KG1 (cell line): ENCODE results near the gene SH3PXD2A.

Source experiments
- DNase-seq: peaks from one replicate; lab custom pipeline; 2025; lab: John Stamatoyannopoulos, UW

The SH3PXD2A gene

DNA sequence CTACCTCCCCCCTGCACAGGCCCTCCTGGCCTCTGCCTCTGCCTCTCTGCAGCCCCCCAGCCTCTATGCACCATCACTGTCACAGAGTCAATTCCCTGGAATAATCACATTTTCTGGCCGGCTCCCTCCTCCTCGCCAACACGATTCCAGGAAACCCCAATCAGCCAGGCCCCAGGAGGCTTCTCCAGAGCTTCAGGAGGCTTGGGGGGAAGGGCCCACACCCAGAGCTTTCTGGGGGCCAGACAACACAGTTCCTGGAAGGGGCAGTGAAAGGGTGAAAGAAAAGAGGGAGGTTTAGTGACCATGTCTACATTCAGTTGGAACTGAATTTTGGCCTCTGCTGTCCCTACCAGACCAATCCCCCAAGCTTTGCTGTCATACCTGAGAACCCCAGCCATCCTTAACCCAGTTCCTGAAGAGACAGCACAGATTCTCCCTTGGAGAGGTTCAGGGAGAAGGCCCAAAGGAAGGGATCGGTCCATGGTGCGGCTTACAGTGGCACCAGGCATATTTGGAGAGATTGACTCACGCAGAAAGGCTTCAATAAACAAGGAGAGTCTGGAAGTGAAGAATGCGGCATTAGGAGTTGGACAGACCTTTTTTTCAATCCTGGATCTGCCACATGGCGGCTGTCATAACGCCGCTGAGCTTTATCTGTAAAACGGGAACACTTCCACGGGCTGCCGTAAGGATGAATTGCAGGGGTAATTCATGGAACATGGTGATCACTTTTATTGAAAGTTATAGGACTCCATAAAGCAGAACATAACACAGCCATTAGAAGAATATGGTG is 272.8 kb downstream of the SH3PXD2A start:
- no peak for DNase-seq

GRCh38 chr10:103581499-103581898 is 273.9 kb downstream of the SH3PXD2A start:
- no peak for DNase-seq

GRCh38 chr10:103580430-103580829 is 274.9 kb downstream of the SH3PXD2A start:
- no peak for DNase-seq

GRCh38 chr10:103580011-103580410 is 275.4 kb downstream of the SH3PXD2A start:
- DNase-seq = no peak

- no peak for DNase-seq
Observed at GRCh38 chr10:103578782-103579382, 276.5 kb downstream of the SH3PXD2A start.

DNA sequence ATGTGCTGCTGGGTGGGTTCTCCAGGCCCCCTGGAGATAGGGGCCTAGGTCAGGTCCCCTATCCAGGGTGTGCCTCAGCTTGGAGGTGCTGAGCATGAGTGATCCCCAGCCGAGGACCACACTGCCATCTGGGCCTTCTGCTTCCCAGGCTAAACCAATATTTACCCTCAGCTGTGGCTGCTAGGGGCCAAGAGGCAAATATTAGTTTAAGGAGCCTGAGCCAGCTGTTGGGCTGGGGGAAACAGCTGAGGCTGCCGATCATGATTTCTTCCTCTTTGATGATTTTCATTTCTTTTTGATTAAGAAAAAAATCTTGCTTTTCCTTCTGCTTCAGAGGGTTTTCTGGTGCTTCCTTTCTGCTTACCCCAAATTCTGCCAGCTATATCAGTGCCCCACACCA is 278.5 kb downstream of the SH3PXD2A start:
- DNase-seq = no peak

DNA sequence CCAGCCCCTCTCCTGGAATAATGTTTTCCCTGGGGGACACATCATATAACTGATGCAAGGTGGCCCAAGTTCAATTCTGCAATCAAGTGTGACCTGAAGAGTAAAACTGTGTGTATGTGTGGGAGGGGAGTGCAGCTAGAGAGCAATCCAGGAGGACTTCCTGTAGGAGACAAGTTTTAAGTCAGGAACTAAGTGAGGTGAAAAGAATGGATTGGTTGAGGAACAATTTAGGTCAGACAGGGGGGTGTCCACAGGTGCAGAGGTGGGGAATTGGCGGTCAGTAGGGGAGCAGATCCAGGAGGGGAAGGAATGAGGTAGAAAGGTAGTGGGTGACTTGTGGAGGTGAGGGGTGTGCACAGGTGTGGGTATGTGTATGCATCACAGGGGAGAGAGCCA is 279.3 kb downstream of the SH3PXD2A start:
- no peak for DNase-seq

- DNase-seq = no peak
Observed at GRCh38 chr10:103575416-103576075, 279.8 kb downstream of the SH3PXD2A start.

DNA sequence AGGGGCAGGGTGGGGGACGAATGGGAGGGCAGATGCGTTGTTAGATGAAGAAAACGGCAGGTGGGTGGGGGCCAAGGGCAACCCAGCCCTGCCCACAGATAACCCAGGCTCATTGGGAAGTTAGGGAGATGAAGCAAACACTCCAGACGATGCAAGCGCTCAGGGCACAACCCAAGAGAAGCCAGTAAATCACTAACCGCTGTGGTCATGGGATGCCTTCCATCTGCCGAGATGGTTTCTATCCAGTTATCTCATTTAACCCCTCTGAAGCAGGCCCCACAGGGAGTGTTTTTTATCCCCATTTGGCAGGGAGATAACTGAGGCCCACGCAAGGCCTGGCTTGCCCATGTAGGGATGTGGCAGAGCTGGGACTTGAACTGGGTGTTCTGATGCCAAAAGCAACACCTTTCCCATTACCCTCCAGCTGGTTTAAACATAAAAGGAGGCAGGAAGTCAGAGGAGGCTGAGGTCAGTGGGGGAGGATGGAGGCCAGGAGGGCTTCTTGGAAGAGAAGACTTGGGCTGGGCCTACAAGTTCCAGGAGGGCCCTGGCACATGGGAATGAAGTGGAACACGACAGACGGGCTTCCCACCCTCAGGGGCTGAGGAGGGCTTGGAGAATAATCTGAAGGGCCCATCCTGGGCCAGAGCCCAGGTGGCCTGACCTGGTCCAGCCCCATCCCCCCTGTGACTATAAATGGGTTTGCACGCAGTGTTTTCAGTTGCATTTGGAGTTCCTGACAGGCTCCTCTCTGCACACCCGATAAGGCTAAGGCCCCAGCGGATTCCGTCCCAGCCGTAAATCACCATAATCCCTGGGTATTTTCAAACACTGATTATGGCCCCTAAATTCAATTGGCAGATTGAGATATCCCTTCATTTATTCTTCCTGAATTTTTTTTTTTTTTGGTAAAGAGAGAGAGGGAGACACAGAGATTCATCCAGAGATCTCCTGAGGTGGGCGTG is 281.0 kb downstream of the SH3PXD2A start:
- no peak for DNase-seq

DNA sequence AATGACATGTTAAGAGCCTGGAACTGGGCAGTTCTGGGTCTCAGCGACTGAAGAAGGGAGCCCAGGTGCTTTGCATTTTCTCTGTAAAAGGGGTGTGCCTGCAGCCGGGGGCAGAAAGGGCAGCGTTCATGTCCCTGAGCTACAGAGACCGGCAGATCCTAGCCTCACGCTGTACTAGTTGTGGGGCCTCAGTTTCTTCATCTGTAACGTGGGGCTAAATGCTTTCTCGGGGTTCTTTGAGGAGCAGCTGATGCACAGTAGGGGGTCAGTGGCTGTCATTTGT is 282.2 kb downstream of the SH3PXD2A start:
- DNase-seq = no peak

DNA sequence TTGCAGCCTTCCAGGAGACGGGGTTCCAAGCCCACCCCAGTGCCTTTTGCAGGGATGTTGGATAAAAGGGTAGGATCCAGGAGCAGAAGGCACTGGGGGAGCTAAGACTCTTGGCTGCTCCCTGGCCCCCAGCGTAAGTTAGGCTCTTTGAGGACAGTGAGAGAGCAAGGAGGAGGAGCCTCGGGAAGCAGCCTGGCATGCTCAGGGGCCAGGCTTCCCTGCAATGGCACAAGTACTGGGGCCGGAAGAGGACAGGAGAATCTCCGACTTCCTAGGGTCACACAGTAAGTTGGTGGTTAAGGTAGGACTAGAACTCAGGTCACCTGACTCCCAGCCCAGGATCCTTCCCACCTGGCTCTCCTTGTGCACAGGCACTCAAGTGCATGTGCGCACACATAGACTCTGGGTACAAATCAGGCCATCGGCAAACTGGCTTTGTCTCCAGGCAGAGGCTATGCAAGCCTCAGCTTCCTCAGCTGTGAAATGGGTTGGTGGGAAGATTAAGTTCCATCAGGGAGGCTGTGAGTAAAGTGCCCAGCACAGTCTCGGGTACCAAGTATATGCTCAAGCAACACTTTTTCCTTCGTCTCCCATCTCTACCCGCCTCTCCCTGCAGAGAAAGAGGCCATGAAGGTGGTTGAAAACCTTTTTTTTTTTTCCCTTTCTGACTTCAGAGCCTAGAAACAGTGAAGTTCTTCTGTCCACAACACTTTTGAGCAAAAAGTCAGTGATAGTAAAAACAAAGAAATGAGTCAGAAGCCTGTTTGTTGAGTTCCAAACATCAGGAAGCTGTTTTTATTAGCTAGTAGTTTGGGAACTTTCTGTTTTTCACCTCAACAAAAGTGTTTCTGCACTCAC is 282.8 kb downstream of the SH3PXD2A start:
- no peak for DNase-seq

DNA sequence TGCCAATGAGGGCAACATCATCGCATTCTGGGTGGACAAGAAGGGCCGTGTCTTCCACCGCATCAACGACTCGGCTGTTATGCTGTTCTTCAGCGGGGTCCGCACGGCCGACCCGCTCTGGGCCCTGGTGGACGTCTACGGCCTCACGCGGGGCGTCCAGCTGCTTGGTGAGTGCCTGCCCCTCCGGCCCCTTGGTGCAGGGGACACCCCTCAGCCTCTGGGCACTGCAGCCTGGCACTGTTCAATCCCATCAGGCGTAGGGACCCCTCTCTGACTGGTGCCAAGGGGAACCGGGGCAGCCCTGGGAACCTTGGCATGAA is 283.8 kb downstream of the SH3PXD2A start:
- no peak for DNase-seq

GRCh38 chr10:103570844-103571655 is 284.3 kb downstream of the SH3PXD2A start:
- no peak for DNase-seq

GRCh38 chr10:103569896-103570295 is 285.5 kb downstream of the SH3PXD2A start:
- no peak for DNase-seq

DNA sequence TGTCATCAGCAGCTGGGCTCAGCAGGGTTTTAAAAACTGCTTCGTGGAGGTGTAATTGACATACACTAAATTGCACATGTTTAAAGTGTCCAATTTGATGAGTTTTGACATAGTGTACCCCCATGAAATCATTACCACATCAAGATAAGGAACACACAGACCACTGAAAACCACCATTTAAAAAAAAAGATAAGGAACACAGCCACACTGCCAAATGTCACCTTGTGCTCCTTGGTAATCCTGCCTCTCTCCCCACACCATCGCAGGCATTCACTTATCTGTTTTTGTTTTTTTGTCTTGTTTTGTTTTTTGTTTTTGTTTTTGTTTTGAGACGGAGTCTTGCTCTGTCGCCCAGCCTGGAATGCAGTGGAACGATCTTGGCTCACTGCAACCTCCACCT is 286.9 kb downstream of the SH3PXD2A start:
- no peak for DNase-seq

GRCh38 chr10:103566536-103566935 is 288.8 kb downstream of the SH3PXD2A start:
- DNase-seq = no peak

GRCh38 chr10:103564776-103565520 is 290.4 kb downstream of the SH3PXD2A start:
- no peak for DNase-seq

GRCh38 chr10:103564116-103564501 is 291.3 kb downstream of the SH3PXD2A start:
- no peak for DNase-seq

DNA sequence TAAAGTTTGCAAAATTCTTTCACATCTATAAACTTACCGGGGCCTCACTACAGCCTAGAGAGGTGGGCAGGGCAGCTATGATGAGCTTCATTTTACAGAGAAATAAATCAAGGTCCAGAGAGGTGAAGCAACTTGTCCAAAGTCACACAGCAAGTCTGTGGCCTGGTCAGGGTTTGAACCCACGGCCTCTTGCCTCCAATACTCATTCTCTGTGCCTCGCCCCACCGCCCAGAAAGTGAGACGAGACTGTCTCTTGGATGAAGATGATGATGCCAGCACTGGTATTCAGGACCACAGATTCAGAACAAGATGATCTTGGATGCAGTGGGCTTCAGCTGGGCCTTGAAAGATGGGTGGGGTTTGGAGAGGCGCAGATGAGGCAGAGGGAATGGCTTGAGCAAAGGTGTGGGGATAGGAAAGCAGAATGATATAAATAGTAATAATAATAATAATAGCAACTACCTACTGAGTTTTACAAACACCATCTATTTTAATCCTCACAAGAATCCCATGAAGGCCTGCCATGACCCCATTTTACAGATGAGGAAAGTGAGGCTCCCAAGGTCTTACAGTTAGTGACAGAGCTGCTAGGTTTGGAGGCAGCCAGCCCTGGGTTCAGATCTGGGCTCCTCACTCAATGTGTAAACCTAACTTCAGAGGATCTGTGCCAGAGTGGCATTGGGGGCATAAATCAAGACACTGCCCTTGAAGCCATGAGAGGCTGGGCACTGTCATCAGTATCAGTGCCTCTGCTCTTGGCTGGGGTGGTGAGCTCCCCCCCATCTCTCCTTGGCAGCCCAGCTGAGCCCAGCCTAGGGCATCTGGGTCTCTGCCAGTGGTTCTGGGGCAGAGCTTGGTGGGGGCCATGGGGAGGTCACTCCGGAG is 291.9 kb downstream of the SH3PXD2A start:
- DNase-seq = no peak
